Parathyroid adenoma (tissue), 2 donors: Measurements from ENCODE around the gene KIAA1549.
"Not testable (repeated sequence)": the region's sequence is repeated elsewhere in the genome, so short reads cannot be mapped to it uniquely, and the experiment has no call there.

Experiments
- H2AFZ ChIP-seq: fragments of 300-600 bp; sonication (generic); one replicate; pipeline ENCODE4 v1.7.0; 2017; ENCODE audit warnings: antibody characterized with exemption, mild to moderate bottlenecking
- H3K27ac ChIP-seq: fragments of 300-600 bp; sonication (generic); one replicate; pipeline ENCODE4 v1.7.0; 2017
- H3K27me3 ChIP-seq: fragments of 300-600 bp; sonication (generic); one replicate; pipeline ENCODE4 v1.7.0; 2017; ENCODE audit warnings: low read length; ENCODE audit not compliant: control insufficient read depth, insufficient read depth
- H3K36me3 ChIP-seq: fragments of 300-600 bp; sonication (generic); one replicate; pipeline ENCODE4 v1.7.0; 2017; ENCODE audit warnings: low read length; ENCODE audit not compliant: control insufficient read depth, insufficient read depth
- H3K4me1 ChIP-seq: fragments of 300-600 bp; sonication (generic); one replicate; pipeline ENCODE4 v1.7.0; 2017; ENCODE audit warnings: control low read depth
- H3K4me2 ChIP-seq: fragments of 300-600 bp; sonication (generic); one replicate; pipeline ENCODE4 v1.7.0; 2017; ENCODE audit warnings: low read length
- H3K4me3 ChIP-seq: fragments of 300-600 bp; sonication (generic); one replicate; pipeline ENCODE4 v1.7.0; 2017; ENCODE audit warnings: low read depth, low read length
- H3K79me2 ChIP-seq: fragments of 300-600 bp; sonication (generic); one replicate; pipeline ENCODE4 v1.7.0; 2017; ENCODE audit warnings: control low read depth
- H3K9ac ChIP-seq: fragments of 300-600 bp; sonication (generic); one replicate; pipeline ENCODE4 v1.7.0; 2017; ENCODE audit warnings: mild to moderate bottlenecking
- H3K9me3 ChIP-seq: fragments of 300-600 bp; sonication (generic); one replicate; pipeline ENCODE4 v1.7.0; 2017; ENCODE audit warnings: low read length; ENCODE audit not compliant: control insufficient read depth
- TF ChIP-seq, protein P1 (sequence below): fragments of 300-600 bp; sonication (generic); IDR thresholded peaks from one replicate; pipeline ENCODE4 v1.7.0; 2017; ENCODE audit warnings: antibody characterized with exemption, mild to moderate bottlenecking
- donor health status: primary hyperparathyroidism.

Gene KIAA1549

GRCh38 chr7:138798836-138799235 is 182.4 kb downstream of the KIAA1549 start:
- TF ChIP-seq, protein P1, sequence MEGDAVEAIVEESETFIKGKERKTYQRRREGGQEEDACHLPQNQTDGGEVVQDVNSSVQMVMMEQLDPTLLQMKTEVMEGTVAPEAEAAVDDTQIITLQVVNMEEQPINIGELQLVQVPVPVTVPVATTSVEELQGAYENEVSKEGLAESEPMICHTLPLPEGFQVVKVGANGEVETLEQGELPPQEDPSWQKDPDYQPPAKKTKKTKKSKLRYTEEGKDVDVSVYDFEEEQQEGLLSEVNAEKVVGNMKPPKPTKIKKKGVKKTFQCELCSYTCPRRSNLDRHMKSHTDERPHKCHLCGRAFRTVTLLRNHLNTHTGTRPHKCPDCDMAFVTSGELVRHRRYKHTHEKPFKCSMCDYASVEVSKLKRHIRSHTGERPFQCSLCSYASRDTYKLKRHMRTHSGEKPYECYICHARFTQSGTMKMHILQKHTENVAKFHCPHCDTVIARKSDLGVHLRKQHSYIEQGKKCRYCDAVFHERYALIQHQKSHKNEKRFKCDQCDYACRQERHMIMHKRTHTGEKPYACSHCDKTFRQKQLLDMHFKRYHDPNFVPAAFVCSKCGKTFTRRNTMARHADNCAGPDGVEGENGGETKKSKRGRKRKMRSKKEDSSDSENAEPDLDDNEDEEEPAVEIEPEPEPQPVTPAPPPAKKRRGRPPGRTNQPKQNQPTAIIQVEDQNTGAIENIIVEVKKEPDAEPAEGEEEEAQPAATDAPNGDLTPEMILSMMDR = no peak
- H3K27ac ChIP-seq = no peak overlapping the region
- H3K36me3 ChIP-seq = no peaks in the 10 kb centered on the region
- no peaks in the 10 kb centered on the region for H3K27me3 ChIP-seq
- no peak overlapping the region for H2AFZ ChIP-seq
- no peak overlapping the region for H3K4me2 ChIP-seq
- H3K9ac ChIP-seq = no peak overlapping the region
- no peak overlapping the region for H3K4me3 ChIP-seq
- H3K9me3 ChIP-seq = no peaks in the 10 kb centered on the region
- peaks cover 7% of the 10 kb centered on the region for H3K4me1 ChIP-seq
- H3K79me2 ChIP-seq = no peaks in the 10 kb centered on the region

GRCh38 chr7:138797715-138798320 is 183.4 kb downstream of the KIAA1549 start, which contains the start of the genes ATP6V0A4 and TMEM213:
Gene ATP6V0A4, minus strand, starts transcription at chr7:138798196. Its CDS starts 26,949 bp downstream, at chr7:138771247.
Gene TMEM213, plus strand, starts transcription at chr7:138797994. Its CDS starts 111 bp downstream, at chr7:138798105.
- H3K4me3 ChIP-seq = no peak within 1 kb of the TSS
- H3K4me1 ChIP-seq = peaks cover 7% of the 10 kb centered on the region
- TF ChIP-seq, protein P1 = peak; percentile 16

GRCh38 chr7:138797046-138797445 is 184.1 kb downstream of the KIAA1549 start:
- H2AFZ ChIP-seq = peak overlapping the region; percentile 38
- H3K9me3 ChIP-seq, H3K27ac ChIP-seq, H3K27me3 ChIP-seq, H3K79me2 ChIP-seq, H3K9ac ChIP-seq, H3K4me2 ChIP-seq, H3K4me1 ChIP-seq, H3K4me3 ChIP-seq, H3K36me3 ChIP-seq: not testable (repeated sequence)

More at GRCh38 chr7:138797715-138798320, 183.4 kb downstream of the KIAA1549 start, which contains the start of the genes ATP6V0A4 and TMEM213:
- H3K36me3 ChIP-seq = no peaks in the 10 kb centered on the region
- no peak within 1 kb of the TSS for H3K9ac ChIP-seq
- H2AFZ ChIP-seq = peak within 1 kb of the TSS; percentile 59
- H3K9me3 ChIP-seq = no peaks in the 10 kb centered on the region
- H3K27me3 ChIP-seq = no peaks in the 10 kb centered on the region
- no peaks in the 10 kb centered on the region for H3K79me2 ChIP-seq
- H3K27ac ChIP-seq = no peak within 1 kb of the TSS
- H3K4me2 ChIP-seq = no peak within 1 kb of the TSS

- Histone ChIP-seq H3K79me2 (no peaks in the 10 kb centered on the region), H3K36me3 (no peaks in the 10 kb centered on the region), H3K4me3 (no peak overlapping the region), H3K4me2 (no peak overlapping the region), H3K27ac (no peak overlapping the region), H2AFZ (peak overlapping the region; percentile 38), H3K4me1 (peaks cover 4% of the 10 kb centered on the region), H3K9ac (no peak overlapping the region), H3K27me3 (no peaks in the 10 kb centered on the region), H3K9me3 (no peaks in the 10 kb centered on the region)
- TF ChIP-seq, protein P1 = no peak
These were observed 185.1 kb downstream of the KIAA1549 start for GRCh38 chr7:138796038-138796615.

GRCh38 chr7:138785587-138786437 is 195.4 kb downstream of the KIAA1549 start:
- no peaks in the 10 kb centered on the region for H3K4me1 ChIP-seq
- H3K9me3 ChIP-seq = no peaks in the 10 kb centered on the region
- H3K4me2 ChIP-seq = no peak overlapping the region
- no peaks in the 10 kb centered on the region for H3K79me2 ChIP-seq
- TF ChIP-seq, protein P1 = no peak
- no peak overlapping the region for H3K9ac ChIP-seq
- H3K4me3 ChIP-seq = no peak overlapping the region
- H3K27ac ChIP-seq = no peak overlapping the region
- peak overlapping the region; percentile 40 for H2AFZ ChIP-seq
- H3K27me3 ChIP-seq = no peaks in the 10 kb centered on the region
- H3K36me3 ChIP-seq = no peaks in the 10 kb centered on the region
